Loucy (cell line): ENCODE measurements around the gene GZMM.

Experiments used
- H2AFZ ChIP-seq: fragments of 200-600 bp; sonication (generic); 2 replicates; pipeline ENCODE4 v1.6.0; 2016; ENCODE audit warnings: antibody characterized with exemption, mild to moderate bottlenecking, low read length, moderate library complexity
- H3F3A ChIP-seq: fragments of 200-600 bp; 2 replicates; pipeline ENCODE4 v1.6.0; 2016; ENCODE audit warnings: antibody characterized with exemption, low read depth, mild to moderate bottlenecking
- H3K27me3 ChIP-seq: fragments of 200-600 bp; sonication (generic); 2 replicates; pipeline ENCODE4 v1.6.1; 2014; ENCODE audit warnings: low read length, mild to moderate bottlenecking; ENCODE audit not compliant: insufficient read depth, poor library complexity, severe bottlenecking
- H3K36me3 ChIP-seq: fragments of 200-600 bp; sonication (generic); 2 replicates; pipeline ENCODE4 v1.6.1; 2016; ENCODE audit warnings: low read length; ENCODE audit not compliant: insufficient read depth
- H3K4me1 ChIP-seq: fragments of 200-600 bp; sonication (generic); 2 replicates; pipeline ENCODE4 v1.5.1; 2014; ENCODE audit warnings: low read length, mild to moderate bottlenecking; ENCODE audit not compliant: insufficient read depth, poor library complexity, severe bottlenecking
- H3K4me2 ChIP-seq: fragments of 200-600 bp; sonication (generic); 2 replicates; pipeline ENCODE4 v1.6.0; 2014; ENCODE audit warnings: antibody characterized with exemption, low read length, low read depth, mild to moderate bottlenecking; ENCODE audit not compliant: poor library complexity, severe bottlenecking
- H3K4me3 ChIP-seq: fragments of 200-600 bp; sonication (generic); 2 replicates; pipeline ENCODE4 v1.5.1; 2014; ENCODE audit warnings: low read length, mild to moderate bottlenecking, mixed read lengths; ENCODE audit not compliant: poor library complexity, severe bottlenecking
- H3K79me2 ChIP-seq: fragments of 200-600 bp; sonication (generic); 2 replicates; pipeline ENCODE4 v1.6.1; 2014; ENCODE audit warnings: low read length; ENCODE audit not compliant: insufficient read depth
- H3K9ac ChIP-seq: fragments of 200-600 bp; sonication (generic); 2 replicates; pipeline ENCODE4 v1.6.0; 2014; ENCODE audit warnings: mild to moderate bottlenecking, low read depth, low read length, moderate library complexity; ENCODE audit not compliant: poor library complexity, severe bottlenecking
- H3K9me2 ChIP-seq: fragments of 200-600 bp; sonication (generic); replicated peaks from 2 replicates; pipeline ENCODE4 v1.6.1; 2016; ENCODE audit warnings: low read depth, low read length, mixed read lengths
- H3K9me3 ChIP-seq: fragments of 200-600 bp; sonication (generic); 2 replicates; pipeline ENCODE4 v1.6.1; 2014; ENCODE audit warnings: mild to moderate bottlenecking, antibody characterized with exemption, low read length, low read depth; ENCODE audit not compliant: insufficient read depth
- H4K20me1 ChIP-seq: fragments of 200-600 bp; sonication (generic); 2 replicates; pipeline ENCODE4 v1.6.0; 2014; ENCODE audit warnings: antibody characterized with exemption, low read length, mild to moderate bottlenecking; ENCODE audit not compliant: insufficient read depth, poor library complexity, severe bottlenecking
- EZH2phosphoT487 ChIP-seq: fragments of 200-600 bp; IDR thresholded peaks from 2 replicates; pipeline ENCODE4 v1.6.1; 2018; ENCODE audit warnings: antibody characterized with exemption, mild to moderate bottlenecking, moderate library complexity, borderline replicate concordance
- TF ChIP-seq, protein P1 (sequence below): fragments of 200-600 bp; sonication (generic); conservative IDR thresholded peaks from 2 replicates; pipeline ENCODE4 v1.5.1; 2014; ENCODE audit warnings: mild to moderate bottlenecking, antibody characterized with exemption, low read length

Gene GZMM

GRCh38 chr19:566844-567243 lies 23.0 kb downstream of the GZMM start:
- Histone ChIP-seq H3K4me1 (peaks cover 9% of the 10 kb centered on the region), H4K20me1 (no peaks in the 10 kb centered on the region), H3K9ac (no peak overlapping the region), H3F3A (peaks cover 9% of the 10 kb centered on the region), H3K27me3 (no peaks in the 10 kb centered on the region), H3K9me2 (no peaks in the 10 kb centered on the region), H3K36me3 (no peaks in the 10 kb centered on the region), H3K79me2 (no peaks in the 10 kb centered on the region), H3K4me2 (no peak overlapping the region), H3K9me3 (no peaks in the 10 kb centered on the region), H3K4me3 (no peak overlapping the region), H2AFZ (no peak overlapping the region)
- TF ChIP-seq, protein P1, sequence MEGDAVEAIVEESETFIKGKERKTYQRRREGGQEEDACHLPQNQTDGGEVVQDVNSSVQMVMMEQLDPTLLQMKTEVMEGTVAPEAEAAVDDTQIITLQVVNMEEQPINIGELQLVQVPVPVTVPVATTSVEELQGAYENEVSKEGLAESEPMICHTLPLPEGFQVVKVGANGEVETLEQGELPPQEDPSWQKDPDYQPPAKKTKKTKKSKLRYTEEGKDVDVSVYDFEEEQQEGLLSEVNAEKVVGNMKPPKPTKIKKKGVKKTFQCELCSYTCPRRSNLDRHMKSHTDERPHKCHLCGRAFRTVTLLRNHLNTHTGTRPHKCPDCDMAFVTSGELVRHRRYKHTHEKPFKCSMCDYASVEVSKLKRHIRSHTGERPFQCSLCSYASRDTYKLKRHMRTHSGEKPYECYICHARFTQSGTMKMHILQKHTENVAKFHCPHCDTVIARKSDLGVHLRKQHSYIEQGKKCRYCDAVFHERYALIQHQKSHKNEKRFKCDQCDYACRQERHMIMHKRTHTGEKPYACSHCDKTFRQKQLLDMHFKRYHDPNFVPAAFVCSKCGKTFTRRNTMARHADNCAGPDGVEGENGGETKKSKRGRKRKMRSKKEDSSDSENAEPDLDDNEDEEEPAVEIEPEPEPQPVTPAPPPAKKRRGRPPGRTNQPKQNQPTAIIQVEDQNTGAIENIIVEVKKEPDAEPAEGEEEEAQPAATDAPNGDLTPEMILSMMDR, result no peak
- no peak for TF ChIP-seq EZH2phosphoT487

- TF ChIP-seq, protein P1, result no peak
- no peak for TF ChIP-seq EZH2phosphoT487
- no peak overlapping the region for H3K4me2 ChIP-seq
- peaks cover under 1% of the 10 kb centered on the region; the same call in 1 of the 2 replicates for H3K79me2 ChIP-seq
- H2AFZ ChIP-seq, result no peak overlapping the region
- no peak overlapping the region for H3K9ac ChIP-seq
- no peaks in the 10 kb centered on the region for H3K36me3 ChIP-seq
- no peaks in the 10 kb centered on the region for H3K9me3 ChIP-seq
- peaks cover 9% of the 10 kb centered on the region for H3K4me1 ChIP-seq
- no peaks in the 10 kb centered on the region for H4K20me1 ChIP-seq
- H3K9me2 ChIP-seq, result no peaks in the 10 kb centered on the region
- no peaks in the 10 kb centered on the region for H3K27me3 ChIP-seq
- H3K4me3 ChIP-seq, result no peak overlapping the region
- H3F3A ChIP-seq, result peaks cover 11% of the 10 kb centered on the region
These were observed 23.5 kb downstream of the GZMM start for GRCh38 chr19:567296-567900.

- H3K4me2 ChIP-seq, result no peak overlapping the region
- TF ChIP-seq, protein P1, result no peak
- TF ChIP-seq EZH2phosphoT487, result no peak
- H3F3A ChIP-seq, result peaks cover 11% of the 10 kb centered on the region
- no peaks in the 10 kb centered on the region for H3K36me3 ChIP-seq
- H3K9ac ChIP-seq, result no peak overlapping the region
- H2AFZ ChIP-seq, result no peak overlapping the region
- peaks cover 6% of the 10 kb centered on the region for H3K27me3 ChIP-seq
- no peak overlapping the region for H3K4me3 ChIP-seq
- H3K9me2 ChIP-seq, result no peaks in the 10 kb centered on the region
- peaks cover 29% of the 10 kb centered on the region for H3K79me2 ChIP-seq
- H4K20me1 ChIP-seq, result peaks cover 27% of the 10 kb centered on the region
- peaks cover 12% of the 10 kb centered on the region for H3K4me1 ChIP-seq
- H3K9me3 ChIP-seq, result no peaks in the 10 kb centered on the region
These were observed 26.4 kb downstream of the GZMM start for GRCh38 chr19:570251-570686.
